ENCODE data around the gene SCGB2B2.
"Not testable (repeated sequence)": the region's sequence is repeated elsewhere in the genome, so short reads cannot be mapped to it uniquely, and the experiment has no call there.

Gene SCGB2B2

GRCh38 chr19:34686455-34686854 is 9.5 kb upstream of the SCGB2B2 start:
- Histone ChIP-seq H3K9me3 (replicated peaks in 1 of 2; ENCODE audit: control insufficient read depth in 2 of 2, insufficient read depth in 1 of 2, low read depth in 1 of 2, low read length in 2 of 2) (peaks cover 9 to 52% of the 10 kb centered on the region in 2 donors), H3K9ac (ENCODE audit: low read depth, low read length, poor library complexity) (no peak overlapping the region), H2BK120ac (ENCODE audit: low read depth, low read length) (no peak overlapping the region), H3K18ac (ENCODE audit: low read length) (no peak overlapping the region), H3K4me1 (ENCODE audit: control insufficient read depth in 2 of 2, insufficient read depth in 1 of 2, low read depth in 1 of 2, low read length in 2 of 2) (no peaks in the 10 kb centered on the region), H2BK5ac (ENCODE audit: low read length) (no peak overlapping the region), H3K23ac (ENCODE audit: low read depth, low read length, poor library complexity) (no peak overlapping the region), H2AFZ (ENCODE audit: low read length) (no peak overlapping the region), H4K91ac (ENCODE audit: low read depth, low read length, poor library complexity) (no peak overlapping the region), H3K27me3 (ENCODE audit: control insufficient read depth in 3 of 3, insufficient read depth in 3 of 3, low read depth in 1 of 3, low read length in 3 of 3) (no peaks in the 10 kb centered on the region), H3K79me1 (ENCODE audit: low read depth, low read length) (no peaks in the 10 kb centered on the region), H3K4ac (ENCODE audit: low read length) (no peak overlapping the region), H2BK12ac (ENCODE audit: low read length) (no peak overlapping the region), H3K4me3 (ENCODE audit: low read length in 2 of 2) (no peak overlapping the region), H3K14ac (ENCODE audit: low read length) (no peak overlapping the region), H2BK15ac (ENCODE audit: low read length) (no peak overlapping the region), H3K36me3 (replicated peaks in 1 of 2; ENCODE audit: control insufficient read depth in 2 of 2, insufficient read depth in 2 of 2, low read length in 2 of 2) (peaks cover 6 to 36% of the 10 kb centered on the region in 2 donors), H3K4me2 (ENCODE audit: insufficient read depth, low read length, poor library complexity, severe bottlenecking) (no peak overlapping the region), H3K27ac (replicated peaks; ENCODE audit: low read length) (no peak overlapping the region), H4K8ac (ENCODE audit: low read depth, low read length) (no peak overlapping the region), H2AK5ac (ENCODE audit: low read depth, low read length) (no peak overlapping the region)
- DNase-seq (ENCODE audit: low spot score): no peak
- no CpG with 5 or more reads among the region's 5 CpGs for WGBS, 2 donors (ENCODE audit: extremely low coverage in 2 of 2, insufficient read length in 2 of 2, insufficient replicate concordance in 1 of 2)

GRCh38 chr19:34685266-34685665 is 8.3 kb upstream of the SCGB2B2 start:
- H3K4me3 ChIP-seq (ENCODE audit: low read length in 2 of 2); H2BK15ac ChIP-seq (ENCODE audit: low read length); DNase-seq (ENCODE audit: low spot score); H3K27me3 ChIP-seq (ENCODE audit: control insufficient read depth in 3 of 3, insufficient read depth in 3 of 3, low read depth in 1 of 3, low read length in 3 of 3); H2BK12ac ChIP-seq (ENCODE audit: low read length); H3K4me2 ChIP-seq (ENCODE audit: insufficient read depth, low read length, poor library complexity, severe bottlenecking); H2BK5ac ChIP-seq (ENCODE audit: low read length); H3K18ac ChIP-seq (ENCODE audit: low read length); H3K4me1 ChIP-seq (ENCODE audit: control insufficient read depth in 2 of 2, insufficient read depth in 1 of 2, low read depth in 1 of 2, low read length in 2 of 2); H3K14ac ChIP-seq (ENCODE audit: low read length); H4K8ac ChIP-seq (ENCODE audit: low read depth, low read length); H4K91ac ChIP-seq (ENCODE audit: low read depth, low read length, poor library complexity); H3K23ac ChIP-seq (ENCODE audit: low read depth, low read length, poor library complexity); H3K79me1 ChIP-seq (ENCODE audit: low read depth, low read length); H3K27ac ChIP-seq (replicated peaks; ENCODE audit: low read length); H2AK5ac ChIP-seq (ENCODE audit: low read depth, low read length); H3K9ac ChIP-seq (ENCODE audit: low read depth, low read length, poor library complexity); H3K4ac ChIP-seq (ENCODE audit: low read length); H2AFZ ChIP-seq (ENCODE audit: low read length); H2BK120ac ChIP-seq (ENCODE audit: low read depth, low read length): not testable (repeated sequence)
- Histone ChIP-seq H3K9me3 (replicated peaks in 1 of 2; ENCODE audit: control insufficient read depth in 2 of 2, insufficient read depth in 1 of 2, low read depth in 1 of 2, low read length in 2 of 2) (peaks cover 10 to 64% of the 10 kb centered on the region in 2 donors), H3K36me3 (replicated peaks in 1 of 2; ENCODE audit: control insufficient read depth in 2 of 2, insufficient read depth in 2 of 2, low read length in 2 of 2) (peaks cover 8 to 48% of the 10 kb centered on the region in 2 donors)
- WGBS, 2 donors (ENCODE audit: extremely low coverage in 2 of 2, insufficient read length in 2 of 2, insufficient replicate concordance in 1 of 2): no CpG with 5 or more reads among the region's 5 CpGs

- H3K4me2 ChIP-seq (ENCODE audit: insufficient read depth, low read length, poor library complexity, severe bottlenecking): no peak overlapping the region
- H3K4me3 ChIP-seq (ENCODE audit: low read length in 2 of 2): no peak overlapping the region
- no peak overlapping the region for H2BK5ac ChIP-seq (ENCODE audit: low read length)
- H3K18ac ChIP-seq (ENCODE audit: low read length): no peak overlapping the region
- peaks cover 2 to 3% of the 10 kb centered on the region in 2 donors for H3K4me1 ChIP-seq (ENCODE audit: control insufficient read depth in 2 of 2, insufficient read depth in 1 of 2, low read depth in 1 of 2, low read length in 2 of 2)
- H3K79me1 ChIP-seq (ENCODE audit: low read depth, low read length): no peaks in the 10 kb centered on the region
- no peak for DNase-seq (ENCODE audit: low spot score)
- peaks cover 12 to 79% of the 10 kb centered on the region in 2 donors for H3K9me3 ChIP-seq (replicated peaks in 1 of 2; ENCODE audit: control insufficient read depth in 2 of 2, insufficient read depth in 1 of 2, low read depth in 1 of 2, low read length in 2 of 2)
- H4K8ac ChIP-seq (ENCODE audit: low read depth, low read length): no peak overlapping the region
- H2AK5ac ChIP-seq (ENCODE audit: low read depth, low read length): no peak overlapping the region
- H2BK120ac ChIP-seq (ENCODE audit: low read depth, low read length): no peak overlapping the region
- no peak overlapping the region for H3K14ac ChIP-seq (ENCODE audit: low read length)
- no peak overlapping the region for H2BK15ac ChIP-seq (ENCODE audit: low read length)
- H3K23ac ChIP-seq (ENCODE audit: low read depth, low read length, poor library complexity): no peak overlapping the region
- H3K27ac ChIP-seq (replicated peaks; ENCODE audit: low read length): no peak overlapping the region
- peaks cover 19 to 67% of the 10 kb centered on the region in 2 donors for H3K36me3 ChIP-seq (replicated peaks in 1 of 2; ENCODE audit: control insufficient read depth in 2 of 2, insufficient read depth in 2 of 2, low read length in 2 of 2)
- no peaks in the 10 kb centered on the region for H3K27me3 ChIP-seq (ENCODE audit: control insufficient read depth in 3 of 3, insufficient read depth in 3 of 3, low read depth in 1 of 3, low read length in 3 of 3)
- no peak overlapping the region for H3K4ac ChIP-seq (ENCODE audit: low read length)
- no peak overlapping the region for H2AFZ ChIP-seq (ENCODE audit: low read length)
- no peak overlapping the region for H3K9ac ChIP-seq (ENCODE audit: low read depth, low read length, poor library complexity)
- WGBS, 2 donors (ENCODE audit: extremely low coverage in 2 of 2, insufficient read length in 2 of 2, insufficient replicate concordance in 1 of 2): no CpG with 5 or more reads among the region's 9 CpGs
- H2BK12ac ChIP-seq (ENCODE audit: low read length): no peak overlapping the region
- no peak overlapping the region for H4K91ac ChIP-seq (ENCODE audit: low read depth, low read length, poor library complexity)
Measured at GRCh38 chr19:34681478-34681877, 4.5 kb upstream of the SCGB2B2 start.

DNA sequence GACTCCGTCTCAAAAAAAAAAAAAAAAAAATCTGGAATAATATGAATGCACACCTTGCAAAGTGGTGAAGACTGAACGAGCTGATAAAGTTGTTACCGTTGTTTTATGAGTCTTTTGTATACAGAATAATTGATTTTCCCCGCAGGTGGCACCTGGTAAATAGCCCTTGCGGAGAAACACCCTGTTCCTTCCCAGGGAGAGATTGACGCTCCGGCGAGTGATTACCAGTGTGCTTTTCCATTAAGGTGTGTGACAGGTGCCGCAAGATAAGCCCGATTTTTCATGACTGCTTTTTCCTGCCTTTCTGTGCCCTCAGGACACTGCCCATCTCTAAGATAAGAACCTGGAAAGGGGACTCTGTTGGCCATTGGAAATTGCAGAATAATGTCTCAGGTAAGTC is 1.5 kb upstream of the SCGB2B2 start:
- no CpG with 5 or more reads among the region's 10 CpGs for WGBS, 2 donors (ENCODE audit: extremely low coverage in 2 of 2, insufficient read length in 2 of 2, insufficient replicate concordance in 1 of 2)
- no peak overlapping the region for H3K4me2 ChIP-seq (ENCODE audit: insufficient read depth, low read length, poor library complexity, severe bottlenecking)

More for the DNA sequence above, 1.5 kb upstream of the SCGB2B2 start:
- peaks cover 19 to 50% of the 10 kb centered on the region in 2 donors for H3K36me3 ChIP-seq (replicated peaks in 1 of 2; ENCODE audit: control insufficient read depth in 2 of 2, insufficient read depth in 2 of 2, low read length in 2 of 2)
- H2AFZ ChIP-seq (ENCODE audit: low read length): no peak overlapping the region
- peak overlapping the region in 1 of 2 donors; percentile 69 for H3K4me3 ChIP-seq (ENCODE audit: low read length in 2 of 2)
- H3K9me3 ChIP-seq (replicated peaks in 1 of 2; ENCODE audit: control insufficient read depth in 2 of 2, insufficient read depth in 1 of 2, low read depth in 1 of 2, low read length in 2 of 2): peaks cover 11 to 52% of the 10 kb centered on the region in 2 donors
- no peak overlapping the region for H2AK5ac ChIP-seq (ENCODE audit: low read depth, low read length)
- H3K79me1 ChIP-seq (ENCODE audit: low read depth, low read length): no peaks in the 10 kb centered on the region
- H3K4ac ChIP-seq (ENCODE audit: low read length): no peak overlapping the region
- H3K23ac ChIP-seq (ENCODE audit: low read depth, low read length, poor library complexity): no peak overlapping the region
- H2BK120ac ChIP-seq (ENCODE audit: low read depth, low read length): no peak overlapping the region
- H4K91ac ChIP-seq (ENCODE audit: low read depth, low read length, poor library complexity): no peak overlapping the region
- no peak for DNase-seq (ENCODE audit: low spot score)
- H2BK12ac ChIP-seq (ENCODE audit: low read length): no peak overlapping the region
- H4K8ac ChIP-seq (ENCODE audit: low read depth, low read length): no peak overlapping the region
- H3K9ac ChIP-seq (ENCODE audit: low read depth, low read length, poor library complexity): no peak overlapping the region
- peaks cover 2 to 6% of the 10 kb centered on the region in 2 donors for H3K4me1 ChIP-seq (ENCODE audit: control insufficient read depth in 2 of 2, insufficient read depth in 1 of 2, low read depth in 1 of 2, low read length in 2 of 2)
- no peak overlapping the region for H2BK5ac ChIP-seq (ENCODE audit: low read length)
- no peak overlapping the region for H2BK15ac ChIP-seq (ENCODE audit: low read length)
- H3K14ac ChIP-seq (ENCODE audit: low read length): no peak overlapping the region
- no peak overlapping the region for H3K18ac ChIP-seq (ENCODE audit: low read length)
- no peak overlapping the region for H3K27ac ChIP-seq (replicated peaks; ENCODE audit: low read length)
- no peaks in the 10 kb centered on the region for H3K27me3 ChIP-seq (ENCODE audit: control insufficient read depth in 3 of 3, insufficient read depth in 3 of 3, low read depth in 1 of 3, low read length in 3 of 3)
